Panc1 (cell line): ENCODE data around the gene TMCO4. TPM values are rescaled to one million over a fixed set of nuclear protein-coding genes. Genes with fewer than 3 reads are reported as not detected.

Experiments used
- ATAC-seq: fragments of 200-7000 bp; cut with Tn5 transposase; 2 replicates; pipeline ENCODE4 v1.9.1; 2020; ENCODE audit warnings: mild to moderate bottlenecking, moderate library complexity
- BruUV-seq: library from RNA; stranded (reverse); fragments of 400-500 nt; replicated peaks from 2 replicates; lab custom pipeline; 2021; lab: Mats Ljungman, UMichigan
- CTCF ChIA-PET: fragments of 300-600 bp; sonication (Branson Sonifier 250); formaldehyde crosslinking; loops from one replicate; lab custom pipeline; 2022; ENCODE audit warnings: antibody characterized with exemption; lab: Charles Lee
- POLR2A ChIA-PET: fragments of 300-600 bp; sonication (Branson Sonifier 250); formaldehyde crosslinking; loops from one replicate; lab custom pipeline; 2022; ENCODE audit warnings: antibody characterized with exemption; lab: Charles Lee
- DNase-seq: peaks from one replicate; pipeline ENCODE4 v3.0.0-alpha.2; 2010; ENCODE audit warnings: low read depth, low spot score
- H3K27ac ChIP-seq: 2 replicates; pipeline ENCODE4 v1.5.1; 2011; ENCODE audit warnings: mild to moderate bottlenecking, low read length, inconsistent platforms
- H3K27me3 ChIP-seq: fragments of 200-500 bp; sonication (Bioruptor generic); 2 replicates; pipeline ENCODE4 v1.6.0; 2014; ENCODE audit warnings: low read length, inconsistent platforms; ENCODE audit not compliant: control insufficient read depth, insufficient read depth
- H3K36me3 ChIP-seq: fragments of 200-500 bp; sonication (Bioruptor generic); 2 replicates; pipeline ENCODE4 v1.5.1; 2014; ENCODE audit warnings: inconsistent platforms, mild to moderate bottlenecking, low read length, moderate library complexity; ENCODE audit not compliant: control insufficient read depth, insufficient read depth
- H3K4me1 ChIP-seq: 2 replicates; pipeline ENCODE4 v1.5.1; 2011; ENCODE audit warnings: inconsistent platforms, mild to moderate bottlenecking, low read length, moderate library complexity; ENCODE audit not compliant: control insufficient read depth, insufficient read depth
- H3K4me3 ChIP-seq, 2 experiments: 2 replicates each; pipeline ENCODE4 v1.5.1; 2011 to 2012; ENCODE audit warnings: low read depth in 2 of 2, low read length in 2 of 2, mild to moderate bottlenecking in 2 of 2, inconsistent platforms in 1 of 2, moderate library complexity in 1 of 2
- H3K9me3 ChIP-seq: fragments of 200-500 bp; sonication (Bioruptor generic); 2 replicates; pipeline ENCODE4 v1.5.1; 2014; ENCODE audit warnings: low read depth, mild to moderate bottlenecking, inconsistent platforms, low read length, moderate library complexity; ENCODE audit not compliant: control insufficient read depth, insufficient read depth
- POLR2AphosphoS5 ChIP-seq: IDR thresholded peaks from 2 replicates; pipeline ENCODE4 v1.6.1; 2012; ENCODE audit warnings: mild to moderate bottlenecking, low read depth, low read length, moderate library complexity
- SIN3A ChIP-seq: IDR thresholded peaks from 2 replicates; pipeline ENCODE4 v1.6.1; 2012; ENCODE audit warnings: low read depth, mild to moderate bottlenecking, low read length, moderate library complexity, borderline replicate concordance; ENCODE audit not compliant: insufficient read depth
- TCF7L2 ChIP-seq: IDR thresholded peaks from 2 replicates; pipeline ENCODE4 v1.6.1; 2011; ENCODE audit warnings: mild to moderate bottlenecking, low read depth, low read length, inconsistent platforms
- in situ Hi-C: cut with HindIII; loops from 2 replicates; pipeline ENCODE4 v1.10.0; 2016; ENCODE audit warnings: low sequenced_read_pairs, low pct_unique_long_range_greater_than_20kb
- intact Hi-C: fragments of 100-400 bp; cut with micrococcal nuclease; formaldehyde crosslinking; loops from one replicate; pipeline ENCODE4 v1.10.0; 2022; ENCODE audit not compliant: unreplicated experiment
- total RNA-seq: library from RNA; stranded (reverse); gene quantifications from one replicate; pipeline ENCODE4 v1.2.1, GENCODE V29; 2021; ENCODE audit not compliant: unreplicated experiment
- TF ChIP-seq, protein P1 (sequence below), 2 experiments: IDR thresholded peaks; 2 replicates each; pipeline ENCODE4 v1.6.1; 2011 to 2012; ENCODE audit warnings: low read depth in 2 of 2, control low read depth in 1 of 2, low read length in 1 of 2, mild to moderate bottlenecking in 1 of 2, moderate library complexity in 1 of 2; ENCODE audit not compliant: insufficient read depth in 1 of 2
- TF ChIP-seq, protein P2 (sequence below): fragments of 450-650 bp; IDR thresholded peaks from 2 replicates; pipeline ENCODE4 v1.5.1; 2017; ENCODE audit warnings: mild to moderate bottlenecking

TMCO4 gene
- total RNA-seq, 1 experiment from 2014 or later, result 13.2 TPM

DNA sequence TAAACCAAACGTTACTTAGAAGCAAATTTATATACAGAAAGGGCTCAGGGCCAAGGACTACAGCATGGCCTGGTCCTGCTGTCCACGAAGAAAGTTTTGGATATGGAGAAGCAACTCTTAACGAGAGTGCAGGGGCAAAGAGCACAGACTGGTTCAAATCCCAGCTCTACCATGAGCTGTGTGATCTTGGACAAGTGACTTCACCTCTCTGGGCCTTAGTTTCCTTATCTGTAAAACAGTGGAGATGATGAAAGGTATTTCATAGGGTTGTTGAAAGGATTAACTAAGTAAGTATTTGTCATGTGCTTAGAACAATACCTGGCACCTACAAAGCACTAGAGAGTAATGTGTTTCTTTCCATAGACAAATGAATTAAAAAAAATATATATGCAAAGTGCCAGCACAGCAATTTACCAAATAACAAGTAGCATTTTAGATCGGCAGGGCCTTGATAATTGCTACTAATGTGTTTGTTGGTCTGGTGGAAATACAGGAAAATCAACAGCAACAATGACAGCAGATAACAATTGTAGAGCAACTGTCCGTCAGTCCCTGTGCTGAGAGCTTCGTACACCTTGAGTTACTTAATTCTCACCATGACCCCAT is 25.4 kb downstream of the TMCO4 start:
- no TSS peak for BruUV-seq
- DNase-seq (no peak), ATAC-seq (no peak)
- Histone ChIP-seq H3K27me3 (no peaks in the 10 kb centered on the region), H3K27ac (no peak overlapping the region), H3K36me3 (no peaks in the 10 kb centered on the region), H3K9me3 (no peaks in the 10 kb centered on the region), H3K4me3 (no peak overlapping the region), H3K4me1 (no peaks in the 10 kb centered on the region)
- POLR2A ChIA-PET, result no interaction called here
- intact Hi-C loops, result no loop called here
- CTCF ChIA-PET, result no interaction called here
- in situ Hi-C loops, result no loop called here
- no peak for TF ChIP-seq TCF7L2
- TF ChIP-seq, protein P1, sequence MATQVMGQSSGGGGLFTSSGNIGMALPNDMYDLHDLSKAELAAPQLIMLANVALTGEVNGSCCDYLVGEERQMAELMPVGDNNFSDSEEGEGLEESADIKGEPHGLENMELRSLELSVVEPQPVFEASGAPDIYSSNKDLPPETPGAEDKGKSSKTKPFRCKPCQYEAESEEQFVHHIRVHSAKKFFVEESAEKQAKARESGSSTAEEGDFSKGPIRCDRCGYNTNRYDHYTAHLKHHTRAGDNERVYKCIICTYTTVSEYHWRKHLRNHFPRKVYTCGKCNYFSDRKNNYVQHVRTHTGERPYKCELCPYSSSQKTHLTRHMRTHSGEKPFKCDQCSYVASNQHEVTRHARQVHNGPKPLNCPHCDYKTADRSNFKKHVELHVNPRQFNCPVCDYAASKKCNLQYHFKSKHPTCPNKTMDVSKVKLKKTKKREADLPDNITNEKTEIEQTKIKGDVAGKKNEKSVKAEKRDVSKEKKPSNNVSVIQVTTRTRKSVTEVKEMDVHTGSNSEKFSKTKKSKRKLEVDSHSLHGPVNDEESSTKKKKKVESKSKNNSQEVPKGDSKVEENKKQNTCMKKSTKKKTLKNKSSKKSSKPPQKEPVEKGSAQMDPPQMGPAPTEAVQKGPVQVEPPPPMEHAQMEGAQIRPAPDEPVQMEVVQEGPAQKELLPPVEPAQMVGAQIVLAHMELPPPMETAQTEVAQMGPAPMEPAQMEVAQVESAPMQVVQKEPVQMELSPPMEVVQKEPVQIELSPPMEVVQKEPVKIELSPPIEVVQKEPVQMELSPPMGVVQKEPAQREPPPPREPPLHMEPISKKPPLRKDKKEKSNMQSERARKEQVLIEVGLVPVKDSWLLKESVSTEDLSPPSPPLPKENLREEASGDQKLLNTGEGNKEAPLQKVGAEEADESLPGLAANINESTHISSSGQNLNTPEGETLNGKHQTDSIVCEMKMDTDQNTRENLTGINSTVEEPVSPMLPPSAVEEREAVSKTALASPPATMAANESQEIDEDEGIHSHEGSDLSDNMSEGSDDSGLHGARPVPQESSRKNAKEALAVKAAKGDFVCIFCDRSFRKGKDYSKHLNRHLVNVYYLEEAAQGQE (IDR thresholded peaks at IDR 0.05; ENCODE audit: insufficient read depth in 1 of 2, low read depth in 2 of 2, low read length in 1 of 2), result no peak
- TF ChIP-seq, protein P2, sequence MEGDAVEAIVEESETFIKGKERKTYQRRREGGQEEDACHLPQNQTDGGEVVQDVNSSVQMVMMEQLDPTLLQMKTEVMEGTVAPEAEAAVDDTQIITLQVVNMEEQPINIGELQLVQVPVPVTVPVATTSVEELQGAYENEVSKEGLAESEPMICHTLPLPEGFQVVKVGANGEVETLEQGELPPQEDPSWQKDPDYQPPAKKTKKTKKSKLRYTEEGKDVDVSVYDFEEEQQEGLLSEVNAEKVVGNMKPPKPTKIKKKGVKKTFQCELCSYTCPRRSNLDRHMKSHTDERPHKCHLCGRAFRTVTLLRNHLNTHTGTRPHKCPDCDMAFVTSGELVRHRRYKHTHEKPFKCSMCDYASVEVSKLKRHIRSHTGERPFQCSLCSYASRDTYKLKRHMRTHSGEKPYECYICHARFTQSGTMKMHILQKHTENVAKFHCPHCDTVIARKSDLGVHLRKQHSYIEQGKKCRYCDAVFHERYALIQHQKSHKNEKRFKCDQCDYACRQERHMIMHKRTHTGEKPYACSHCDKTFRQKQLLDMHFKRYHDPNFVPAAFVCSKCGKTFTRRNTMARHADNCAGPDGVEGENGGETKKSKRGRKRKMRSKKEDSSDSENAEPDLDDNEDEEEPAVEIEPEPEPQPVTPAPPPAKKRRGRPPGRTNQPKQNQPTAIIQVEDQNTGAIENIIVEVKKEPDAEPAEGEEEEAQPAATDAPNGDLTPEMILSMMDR, result no peak
- TF ChIP-seq SIN3A, result no peak
- no peak for TF ChIP-seq POLR2AphosphoS5

DNA sequence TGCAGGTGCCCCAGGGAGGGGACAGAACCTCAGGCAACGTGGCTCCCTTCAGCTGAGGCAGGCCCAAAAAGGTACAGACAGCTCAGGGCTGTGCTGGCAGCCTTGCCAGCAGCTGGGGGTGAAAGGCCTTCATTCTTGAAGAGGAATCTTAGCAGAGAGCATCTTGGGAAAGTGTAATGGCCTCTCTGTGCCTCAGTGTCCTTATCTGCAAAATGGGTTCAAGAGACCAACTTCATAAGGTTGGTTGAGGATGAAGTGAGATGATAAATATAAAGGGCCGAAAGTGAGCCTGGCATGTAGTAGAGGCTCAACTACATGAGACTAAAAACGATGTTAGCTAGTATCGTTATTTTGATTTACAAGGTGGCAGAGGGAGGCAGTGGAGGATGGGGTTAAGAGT is 26.2 kb downstream of the TMCO4 start:
- ChIA-PET CTCF (no interaction called here), POLR2A (no interaction called here)
- no peak for TF ChIP-seq POLR2AphosphoS5
- TF ChIP-seq, protein P1 (IDR thresholded peaks at IDR 0.05; ENCODE audit: insufficient read depth in 1 of 2, low read depth in 2 of 2, low read length in 1 of 2), result no peak
- no peak for TF ChIP-seq SIN3A
- TF ChIP-seq, protein P2, result no peak
- TF ChIP-seq TCF7L2, result no peak
- H3K4me3 ChIP-seq, result no peak overlapping the region
- DNase-seq (no peak), ATAC-seq (no peak)
- H3K36me3 ChIP-seq, result no peaks in the 10 kb centered on the region
- no peaks in the 10 kb centered on the region for H3K27me3 ChIP-seq
- no peaks in the 10 kb centered on the region for H3K9me3 ChIP-seq
- in situ Hi-C loops, result no loop called here
- no peaks in the 10 kb centered on the region for H3K4me1 ChIP-seq
- no peak overlapping the region for H3K27ac ChIP-seq
- no TSS peak for BruUV-seq
- intact Hi-C loops, result no loop called here
